ENCODE measurements around the gene CTIF.

The CTIF gene

DNA sequence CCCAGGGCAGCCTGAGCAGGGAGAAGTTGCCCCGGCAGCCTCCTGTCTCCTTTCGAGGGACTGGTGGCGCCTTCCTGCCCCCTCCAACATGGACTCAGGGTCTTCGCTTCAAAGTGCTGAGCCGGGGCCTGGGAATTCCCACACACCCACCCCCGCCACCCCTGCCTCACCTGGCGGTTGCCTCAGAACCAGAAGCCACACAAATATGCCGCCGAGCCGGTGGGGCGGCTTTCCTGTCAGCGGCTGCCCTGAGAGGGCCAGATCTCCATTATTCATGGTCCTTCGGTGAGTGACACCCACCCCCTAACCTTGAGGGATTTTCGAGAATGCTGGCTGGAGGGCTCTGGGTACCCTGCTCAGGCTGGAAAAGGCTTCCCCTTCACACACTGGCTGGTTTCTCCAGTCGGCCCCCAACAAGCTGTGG, 340.2 kb downstream of the CTIF start:
- DNase-seq: no peak

GRCh38 chr18:48880931-48881330, 342.1 kb downstream of the CTIF start:
- DNase-seq: no peak

- no peak for DNase-seq
These were observed 343.5 kb downstream of the CTIF start for GRCh38 chr18:48882379-48882778.

DNA sequence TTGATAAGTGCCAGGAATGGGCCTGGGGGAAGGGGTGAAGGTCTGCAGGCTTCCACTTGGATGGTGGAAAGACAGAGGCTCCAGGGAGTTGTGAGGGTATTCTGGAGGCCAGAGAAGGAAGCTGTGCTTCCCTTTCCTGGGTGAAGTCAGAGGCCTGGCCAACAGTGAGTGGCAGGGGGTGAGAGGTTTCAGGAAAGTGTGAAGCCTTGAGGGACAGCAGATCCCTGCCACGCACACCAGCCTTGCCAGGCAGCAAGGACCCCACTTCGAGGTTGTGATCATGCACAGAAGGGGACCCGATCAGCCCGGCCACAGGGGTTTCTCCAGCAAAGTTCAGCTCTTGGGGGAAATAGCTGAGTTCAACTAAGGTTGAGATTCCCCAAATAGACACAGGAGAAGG, 345.5 kb downstream of the CTIF start:
- no peak for DNase-seq

- no peak for DNase-seq
These were observed 345.9 kb downstream of the CTIF start for GRCh38 chr18:48884771-48885170.

- DNase-seq: no peak
These were observed 346.6 kb downstream of the CTIF start for GRCh38 chr18:48885266-48885923.

DNA sequence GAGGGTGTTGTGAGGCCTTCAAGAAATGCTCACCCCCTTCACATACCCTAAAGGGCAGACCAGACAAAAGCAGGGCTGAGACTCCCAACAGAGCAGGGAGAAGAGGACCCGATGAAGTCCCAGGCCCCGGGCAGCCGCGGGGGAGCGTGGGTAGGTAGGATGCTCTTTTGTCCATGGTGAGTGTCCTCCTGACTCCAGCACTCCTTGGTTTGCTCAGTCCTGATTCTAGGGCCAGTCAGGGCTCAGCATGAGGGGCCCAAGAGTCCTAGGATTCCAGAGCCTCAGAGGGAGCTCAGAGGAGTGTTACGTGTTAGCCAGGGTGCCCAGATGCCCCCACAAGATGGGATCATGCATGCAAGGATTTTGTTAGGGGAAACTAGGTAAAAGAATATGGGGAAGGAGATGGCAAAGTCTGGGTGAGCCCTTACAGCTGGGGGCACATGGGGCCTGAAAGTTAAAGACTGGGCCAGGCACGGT, 347.1 kb downstream of the CTIF start:
- no peak for DNase-seq

- no peak for DNase-seq
These were observed 347.9 kb downstream of the CTIF start for GRCh38 chr18:48886520-48887293.

DNA sequence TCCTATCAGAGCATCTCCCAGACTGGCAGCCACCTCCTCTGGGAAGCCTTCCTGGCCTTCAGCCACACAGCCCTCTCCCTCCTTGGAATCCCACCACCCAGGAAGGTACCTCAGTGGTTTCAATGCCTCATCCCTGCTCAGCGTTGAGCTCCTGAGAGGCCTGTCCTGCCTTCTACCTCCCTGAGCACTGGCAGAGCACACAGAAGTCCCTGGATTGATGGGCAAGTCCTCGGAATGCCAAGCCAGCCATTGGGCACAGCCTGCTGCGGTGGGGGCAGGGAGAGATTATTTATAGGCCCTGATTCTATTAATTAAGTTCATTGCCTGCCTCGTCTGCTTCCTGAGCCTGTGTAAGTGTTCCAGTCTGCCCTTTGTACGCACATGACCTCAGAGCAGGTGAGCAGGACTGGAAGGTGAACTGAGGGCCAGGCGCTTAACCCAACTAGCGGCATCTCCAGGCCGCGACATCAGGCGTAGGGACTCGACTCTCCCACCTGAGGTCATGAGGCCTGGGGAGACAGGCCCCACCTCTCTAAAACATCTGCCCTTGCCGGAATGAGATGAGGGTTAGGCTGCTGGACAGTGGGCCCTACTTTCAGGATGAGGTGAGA, 348.6 kb downstream of the CTIF start:
- no peak for DNase-seq

DNA sequence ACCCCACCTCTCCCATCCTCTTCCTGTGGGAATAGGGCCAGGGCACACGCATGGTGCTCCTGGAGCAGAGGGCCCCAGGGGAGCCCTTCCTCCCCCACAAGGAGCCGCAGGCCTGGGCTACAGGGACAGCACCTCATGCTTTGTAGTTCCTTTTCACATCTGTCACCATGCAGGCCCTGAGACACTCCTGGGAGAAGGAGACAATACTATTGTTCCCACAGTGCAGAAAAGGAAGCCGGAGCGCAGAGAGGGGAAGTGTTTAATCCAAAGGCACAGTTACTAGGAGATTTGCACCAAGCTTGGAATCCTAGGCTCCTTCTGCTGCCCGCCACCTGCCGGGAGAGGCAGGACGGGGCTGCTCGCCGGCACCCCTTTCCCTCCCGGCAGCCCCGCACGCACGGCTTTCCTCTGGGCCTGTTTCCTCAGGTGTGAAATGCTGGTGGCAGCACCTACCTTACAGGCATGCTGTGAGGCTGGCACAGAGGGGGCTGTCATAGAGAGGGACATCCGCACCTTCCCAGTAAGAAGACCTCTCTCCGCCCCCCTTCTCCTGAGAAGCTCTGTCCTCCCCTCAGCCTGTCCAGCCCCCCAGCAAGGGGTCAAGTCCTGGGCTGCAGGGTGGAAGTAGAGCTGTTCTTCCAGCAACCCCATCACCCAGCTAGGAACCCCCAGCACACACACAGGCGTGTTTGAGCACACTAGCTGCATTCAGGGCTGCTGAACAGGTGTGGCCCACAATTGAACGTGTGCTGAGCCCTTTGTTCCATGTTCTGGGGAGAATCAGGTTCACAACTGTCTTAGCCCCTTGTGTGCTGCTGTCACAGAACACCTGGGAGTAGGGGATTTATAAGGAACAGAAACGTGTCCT, 349.3 kb downstream of the CTIF start:
- no peak for DNase-seq

DNA sequence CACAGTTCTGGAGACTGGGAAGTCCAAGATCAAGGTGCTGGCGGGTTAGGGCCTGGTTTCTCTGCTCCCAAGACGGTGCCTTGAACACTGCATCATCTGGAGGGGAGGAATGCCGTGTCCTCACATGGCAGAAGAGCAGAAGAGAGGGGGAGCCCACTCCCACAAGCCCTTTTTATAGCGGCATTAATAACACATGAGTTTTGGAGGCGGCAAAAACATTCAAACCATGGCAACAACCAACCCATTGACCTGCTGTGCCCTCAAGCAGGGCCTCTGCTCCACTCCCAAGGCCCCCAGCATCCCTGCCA, 349.9 kb downstream of the CTIF start:
- DNase-seq: no peak

GRCh38 chr18:48889115-48889941, 350.5 kb downstream of the CTIF start:
- no peak for DNase-seq

DNA sequence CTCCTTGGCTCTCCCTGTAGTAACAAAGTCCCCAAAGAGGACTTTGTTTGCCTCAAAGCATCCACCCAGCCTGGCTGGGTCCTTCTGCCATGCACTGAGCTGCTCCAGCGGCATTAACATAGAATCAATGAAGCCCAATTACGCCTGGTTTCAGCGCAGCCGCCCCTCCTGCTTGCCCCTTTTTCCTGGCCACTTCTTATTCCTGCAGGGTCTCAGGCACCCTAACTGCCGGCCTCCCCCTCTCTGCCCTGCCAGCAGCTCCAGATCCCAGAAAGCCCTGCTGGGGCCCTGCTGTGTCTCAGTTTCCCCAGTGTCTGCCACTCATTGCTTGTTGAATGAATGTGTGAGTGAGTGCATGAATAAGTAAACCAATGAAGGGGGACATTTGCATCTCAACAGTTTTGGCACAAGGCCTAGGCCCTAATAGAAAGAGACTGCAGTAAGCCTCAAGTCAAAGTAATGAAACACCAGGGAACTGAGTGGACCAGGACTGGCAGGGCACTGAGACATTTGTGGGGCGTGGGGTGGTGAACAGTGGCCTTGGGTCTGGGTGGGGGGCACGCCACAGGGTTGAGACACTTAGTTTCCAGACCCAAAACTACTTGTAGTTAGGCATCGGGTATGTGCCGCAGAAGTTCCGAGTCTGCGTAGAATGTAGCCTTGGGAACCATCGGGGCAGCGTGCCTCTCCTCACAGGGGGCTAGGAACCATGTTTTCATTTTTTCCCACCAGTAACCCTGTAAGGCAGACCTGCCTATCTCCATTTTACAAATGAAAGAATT, 351.3 kb downstream of the CTIF start:
- DNase-seq: no peak

- no peak for DNase-seq
These were observed 352.9 kb downstream of the CTIF start for GRCh38 chr18:48891721-48892120.

DNA sequence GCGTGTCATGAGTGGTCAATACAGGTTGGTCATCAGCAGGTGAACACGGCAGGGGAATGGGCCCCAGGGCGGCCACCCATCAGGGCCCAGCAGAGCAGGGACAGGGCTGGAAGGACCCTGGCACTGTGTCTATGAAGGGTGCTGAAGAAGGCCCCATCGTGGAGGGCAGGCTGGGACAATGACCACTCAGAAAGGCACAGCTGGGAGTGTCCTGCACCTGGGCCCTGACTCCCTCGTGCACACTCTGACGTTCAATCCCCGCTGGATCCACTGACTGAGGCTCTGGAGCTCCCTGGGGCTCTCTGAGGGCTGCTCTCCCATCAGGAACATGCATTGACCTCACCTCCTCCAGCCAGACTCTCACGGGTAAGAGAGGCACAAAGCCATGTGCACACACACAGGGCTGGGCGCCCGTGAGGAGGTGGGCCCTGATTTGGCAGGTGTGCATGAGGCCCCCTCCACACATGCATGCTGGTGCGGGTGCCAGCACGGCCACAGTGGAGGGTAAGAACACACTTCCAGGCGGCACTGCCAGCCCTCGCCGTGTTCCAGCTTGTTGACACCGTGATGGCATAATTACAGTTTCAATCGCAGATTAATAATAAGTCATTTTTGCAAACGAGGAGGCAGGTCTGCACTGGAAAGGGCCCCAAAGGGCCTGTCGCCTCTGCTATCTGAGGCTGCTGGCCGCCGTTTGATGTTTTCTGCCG, 353.5 kb downstream of the CTIF start:
- DNase-seq: no peak

DNA sequence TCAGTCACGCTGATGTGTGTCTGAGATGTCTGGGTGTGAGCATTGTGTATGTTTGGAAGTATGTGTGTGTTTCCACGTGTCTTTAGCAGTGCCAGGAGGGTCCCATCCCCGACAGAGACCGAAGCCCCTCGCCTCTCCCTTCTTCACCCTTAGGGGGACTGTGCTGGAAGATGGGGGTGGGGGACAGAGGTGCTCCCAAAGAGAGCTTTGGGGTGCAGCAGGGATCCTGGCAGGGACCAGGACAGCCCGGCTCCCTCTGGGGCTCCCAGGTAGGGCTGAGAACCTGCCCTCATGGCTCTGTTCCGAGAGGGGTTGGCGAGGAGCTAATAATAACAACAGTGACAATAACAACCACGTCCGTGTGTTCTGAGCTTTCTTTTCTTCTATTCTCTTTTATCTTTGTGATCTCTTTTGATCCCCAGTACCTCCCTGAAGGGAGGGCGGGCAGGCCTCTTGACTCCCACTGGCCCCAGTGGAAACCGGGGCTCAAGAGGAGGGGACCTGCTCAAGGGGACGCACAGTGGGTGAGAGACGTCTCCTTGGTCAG, 354.3 kb downstream of the CTIF start:
- DNase-seq: no peak

GRCh38 chr18:48893608-48894600, 355.1 kb downstream of the CTIF start:
- DNase-seq: no peak

GRCh38 chr18:48894799-48895346, 356.0 kb downstream of the CTIF start:
- DNase-seq: no peak

GRCh38 chr18:48896326-48896874, 357.6 kb downstream of the CTIF start:
- DNase-seq: no peak

Measured in KG1 (cell line).